IPS-NIHi7 (cell line): Measurements from ENCODE around the gene RAD9B.
"Not testable (repeated sequence)": the region's sequence is repeated elsewhere in the genome, so short reads cannot be mapped to it uniquely, and the experiment has no call there.

ENCODE experiments used
- DNase-seq: peaks from one replicate; pipeline ENCODE4 v3.0.0; 2012; ENCODE audit warnings: mixed read lengths; ENCODE audit errors: extremely low spot score

RAD9B gene

DNA sequence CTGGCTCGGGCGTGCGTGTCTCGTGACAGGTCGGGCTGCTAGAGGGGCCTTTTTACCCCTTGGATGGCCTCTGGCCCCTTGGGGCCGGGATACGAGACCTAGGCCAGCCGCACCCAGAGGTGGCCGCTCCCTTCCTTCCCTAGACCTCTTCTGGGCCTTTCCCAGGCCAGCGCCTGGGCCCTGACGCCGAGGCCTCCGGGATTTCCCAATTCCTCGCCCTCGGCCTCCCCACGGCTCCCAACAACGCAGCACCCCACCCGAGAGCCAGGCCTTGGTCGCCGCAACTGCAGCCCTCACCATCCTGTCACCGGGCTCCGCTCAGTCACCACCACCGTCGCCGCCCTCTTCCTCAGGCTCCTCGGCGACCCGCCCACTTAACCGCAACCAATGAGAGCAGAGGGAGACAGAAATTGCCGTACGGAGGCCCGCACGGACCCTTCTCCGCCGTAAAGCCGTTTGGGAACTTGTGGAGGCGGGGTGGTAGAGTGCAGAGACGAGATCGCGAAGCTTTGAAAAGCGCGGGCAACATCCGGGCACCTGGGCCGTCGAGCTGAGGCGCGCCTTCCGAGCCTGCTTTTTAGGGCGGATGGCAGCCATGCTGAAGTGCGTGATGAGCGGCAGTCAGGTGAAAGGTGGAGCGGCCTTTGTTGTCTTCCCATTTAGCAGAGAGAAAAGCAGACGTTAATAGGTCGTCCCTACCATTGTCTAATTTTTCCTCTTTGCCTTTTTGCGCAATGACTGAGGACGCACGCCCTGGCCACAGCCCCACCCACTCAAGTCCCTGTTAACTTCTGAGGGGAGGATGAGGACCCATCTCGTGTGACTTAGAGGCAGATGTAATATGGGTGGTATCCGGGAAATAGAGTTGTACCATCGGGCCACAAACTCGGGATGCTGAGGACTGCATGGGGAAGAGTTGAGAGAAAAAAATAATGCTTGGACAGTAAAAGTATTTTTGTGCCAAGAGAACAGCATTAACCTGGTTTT lies at the start of gene RAD9B, which contains the start of gene VPS29:
RAD9B (plus strand) TSS at position 580 of the 987 bp plus-strand sequence; CDS start at position 587, 7 bp downstream.
VPS29 (minus strand) TSS at position 360 of the 987 bp plus-strand sequence; CDS start at position 300, 60 bp downstream.
- DNase-seq, result peak; percentile 96

- DNase-seq, result no peak
Measured at GRCh38 chr12:110453569-110454296, 48.4 kb upstream of the RAD9B start.

GRCh38 chr12:110458756-110459155 lies 43.4 kb upstream of the RAD9B start:
- no peak for DNase-seq

DNA sequence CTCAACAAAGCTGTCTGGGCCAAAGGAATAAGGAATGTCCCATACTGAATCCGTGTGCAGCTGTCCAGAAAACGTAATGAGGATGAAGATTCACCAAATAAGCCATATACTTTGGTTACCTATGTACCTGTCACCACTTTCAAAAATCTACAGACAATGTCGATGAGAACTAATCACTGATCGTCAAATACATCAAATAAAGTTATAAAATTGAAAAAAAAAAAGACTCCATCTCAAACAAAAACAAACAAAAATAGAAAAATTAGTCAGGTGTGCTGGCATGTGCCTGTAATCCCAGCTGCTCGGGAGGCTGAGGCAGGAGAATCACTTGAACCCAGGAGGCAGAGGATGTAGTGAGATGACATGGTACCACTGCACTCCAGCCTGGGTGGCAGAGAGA lies 40.9 kb upstream of the RAD9B start:
- not testable (repeated sequence) for DNase-seq

GRCh38 chr12:110465024-110465423 lies 37.1 kb upstream of the RAD9B start:
- no peak for DNase-seq

GRCh38 chr12:110465765-110466164 lies 36.4 kb upstream of the RAD9B start:
- DNase-seq, result not testable (repeated sequence)

DNA sequence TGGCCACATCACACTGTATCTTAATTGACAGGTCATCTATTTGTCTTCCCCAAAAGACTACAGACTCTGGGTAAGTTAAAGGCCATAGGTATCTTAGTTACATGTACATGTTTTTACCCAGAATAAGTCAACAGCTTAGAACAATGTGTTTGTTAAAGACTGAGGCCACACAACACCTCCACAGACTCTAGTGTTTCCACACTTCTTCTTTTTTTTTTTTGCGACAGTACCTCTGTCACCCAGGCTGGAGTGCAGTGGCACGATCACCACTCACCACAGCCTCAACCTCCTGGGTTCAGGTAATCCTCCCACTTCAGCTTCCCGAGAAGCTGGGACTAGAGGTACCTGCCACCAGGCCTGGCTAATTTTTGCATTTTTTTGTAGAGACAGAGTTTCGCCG lies 35.3 kb upstream of the RAD9B start:
- DNase-seq, result no peak

DNA sequence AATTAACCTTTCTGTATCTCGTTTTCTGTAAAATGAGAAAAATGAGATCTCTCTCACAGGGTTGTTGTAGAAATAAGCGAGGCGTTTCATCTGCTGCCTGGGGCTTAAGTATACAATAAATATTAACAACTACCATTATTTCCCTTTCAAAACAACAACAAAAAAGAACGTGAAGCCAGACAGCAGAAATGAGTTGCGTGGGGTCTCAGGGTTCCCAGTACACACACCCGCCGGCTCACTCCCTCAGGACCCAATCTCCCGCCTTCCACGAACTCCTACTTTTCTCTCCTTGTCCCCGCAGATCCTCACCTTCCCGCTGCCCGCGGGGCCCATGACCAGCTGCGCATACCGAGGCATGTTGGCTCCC lies 34.3 kb upstream of the RAD9B start:
- no peak for DNase-seq

DNA sequence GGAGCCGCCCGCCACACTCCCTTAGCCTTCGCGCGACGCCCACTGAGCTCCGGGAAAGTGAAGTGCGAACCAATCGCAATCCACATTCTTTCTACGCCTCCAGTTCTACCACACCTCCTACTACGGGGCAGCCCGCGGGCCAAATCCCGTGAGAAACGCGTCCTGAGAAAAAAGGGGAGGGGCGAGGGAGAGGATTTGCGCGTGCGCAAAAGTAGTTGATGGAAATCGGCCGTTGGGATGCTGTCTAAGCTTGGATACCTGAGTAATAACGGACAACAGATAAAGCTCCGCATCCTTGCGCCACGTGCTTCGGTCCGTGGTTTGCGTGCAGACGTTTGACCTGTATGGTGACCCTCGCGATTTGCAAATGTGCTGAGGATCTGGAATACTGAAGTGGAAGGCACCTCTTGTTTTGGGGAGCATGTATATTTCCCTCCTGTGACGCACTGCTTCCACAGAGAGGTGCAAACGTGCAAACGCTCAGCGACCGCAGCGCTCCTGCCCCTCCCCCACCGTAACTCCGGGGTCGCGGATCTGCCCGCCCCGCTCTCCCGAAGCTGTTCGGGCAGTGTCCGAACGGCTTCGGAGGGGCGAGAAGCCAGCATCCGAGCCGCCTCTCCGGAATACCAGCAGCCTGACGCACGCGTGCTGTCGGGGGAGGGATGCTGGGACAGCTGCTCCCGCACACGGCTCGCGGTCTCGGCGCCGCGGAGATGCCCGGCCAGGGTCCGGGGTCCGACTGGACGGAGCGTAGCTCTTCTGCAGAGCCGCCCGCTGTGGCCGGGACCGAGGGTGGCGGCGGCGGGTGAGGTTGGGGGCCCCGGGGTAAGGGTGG lies 33.7 kb upstream of the RAD9B start, which contains the start of the genes FAM216A and GPN3:
FAM216A (plus strand) TSS at position 632 of the 835 bp plus-strand sequence; CDS start at position 663, 31 bp downstream.
GPN3 (minus strand) TSS at position 44 of the 835 bp plus-strand sequence. CDS start 54 bp downstream, outside the sequence.
- peak; percentile 94 for DNase-seq

- DNase-seq, result no peak
Measured at GRCh38 chr12:110475426-110475825, 26.7 kb upstream of the RAD9B start.

- DNase-seq, result no peak
Measured at GRCh38 chr12:110498984-110499706, 3.0 kb upstream of the RAD9B start.

GRCh38 chr12:110501399-110501751 lies 756 bp upstream of the RAD9B start:
- peak; percentile 42 for DNase-seq

DNA sequence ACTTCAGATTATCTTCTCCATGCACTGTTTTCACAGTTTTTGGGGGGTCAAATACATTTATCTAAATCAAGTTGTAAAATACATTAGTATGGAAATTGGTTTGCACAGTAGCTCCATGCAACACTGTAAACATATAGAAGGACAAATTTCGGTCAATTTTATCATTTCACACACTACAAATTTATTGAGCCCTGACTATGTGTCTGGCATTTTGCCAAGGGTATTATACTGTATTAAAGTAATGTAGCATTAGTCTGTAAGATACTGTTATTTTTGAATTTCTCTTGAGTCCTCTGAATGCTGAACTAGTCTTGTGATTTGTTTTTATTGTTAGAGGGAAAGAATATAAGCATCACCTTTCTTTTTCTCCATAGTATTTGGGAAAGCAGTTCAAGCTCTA lies 1.3 kb downstream of the RAD9B start:
- no peak for DNase-seq

DNA sequence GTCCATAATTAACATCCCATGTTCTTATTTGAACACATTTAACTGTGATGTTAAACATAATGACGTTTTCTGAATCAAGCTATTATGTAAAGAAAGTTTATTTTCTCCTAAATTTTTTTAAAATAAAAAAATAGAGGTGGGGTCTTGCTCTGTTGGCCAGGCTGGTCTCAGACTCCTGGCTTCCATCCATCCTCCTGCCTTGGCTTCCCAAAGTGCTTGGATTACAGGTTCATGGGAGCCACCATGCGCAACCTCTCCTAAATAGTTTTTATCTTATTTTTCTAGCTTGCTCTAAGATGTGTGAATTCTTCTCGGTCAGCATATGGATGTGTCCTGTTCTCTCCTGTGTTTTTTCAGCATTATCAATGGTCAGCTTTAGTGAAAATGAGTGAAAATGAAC lies 3.2 kb downstream of the RAD9B start:
- no peak for DNase-seq

GRCh38 chr12:110508071-110508586 lies 6.0 kb downstream of the RAD9B start:
- DNase-seq, result no peak

GRCh38 chr12:110513842-110514241 lies 11.7 kb downstream of the RAD9B start:
- no peak for DNase-seq

- no peak for DNase-seq
Measured at GRCh38 chr12:110514363-110514762, 12.2 kb downstream of the RAD9B start.

DNA sequence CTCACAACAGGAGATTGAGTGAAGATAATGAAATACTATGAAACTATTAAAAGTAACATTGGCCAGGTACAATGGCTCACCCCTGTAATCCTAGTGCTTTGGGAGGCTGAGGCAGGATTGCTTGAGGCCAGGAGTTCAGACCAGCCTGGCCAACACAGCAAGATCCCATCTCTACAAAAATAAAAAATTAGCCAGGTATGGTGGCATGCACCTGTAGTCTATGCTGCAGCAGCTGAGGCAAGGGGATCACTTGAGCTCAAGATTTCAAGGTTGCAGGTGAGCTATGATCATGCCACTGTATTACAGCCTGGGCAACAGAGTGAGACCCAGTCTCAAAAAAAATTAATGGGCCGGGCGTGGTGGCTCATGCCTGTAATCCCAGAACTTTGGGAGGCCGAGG lies 14.9 kb downstream of the RAD9B start:
- DNase-seq, result no peak

DNA sequence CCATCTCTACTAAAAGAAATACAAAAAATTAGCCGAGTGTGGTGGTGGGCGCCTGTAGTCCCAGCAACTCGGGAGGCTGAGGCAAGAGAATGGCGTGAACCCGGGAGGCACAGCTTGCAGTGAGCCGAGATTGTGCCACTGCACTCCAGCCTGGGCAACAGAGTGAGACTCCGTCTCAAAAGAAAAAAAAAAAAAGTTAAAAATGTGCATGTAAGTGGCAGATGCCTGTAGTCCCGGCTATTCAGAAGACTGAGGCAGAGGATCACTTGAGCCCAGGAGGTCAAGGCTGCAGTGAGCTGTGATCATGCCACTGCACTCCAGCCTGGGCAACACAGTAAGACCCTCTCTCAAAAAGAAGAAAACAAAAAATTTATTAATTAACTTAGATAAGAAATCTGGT lies 15.9 kb downstream of the RAD9B start:
- not testable (repeated sequence) for DNase-seq

- not testable (repeated sequence) for DNase-seq
Measured at GRCh38 chr12:110520876-110521712, 19.0 kb downstream of the RAD9B start.
